NCI-H2107 (cell line): Measurements from ENCODE around the gene OR8K5.
"Not testable (repeated sequence)": the region's sequence is repeated elsewhere in the genome, so short reads cannot be mapped to it uniquely, and the experiment has no call there.

Source experiments
- DNase-seq: peaks from one replicate; lab custom pipeline; 2025; lab: John Stamatoyannopoulos, UW

Gene OR8K5

GRCh38 chr11:56160217-56160616 lies at the start of gene OR8K5:
Gene OR8K5, minus strand, starts transcription at chr11:56160317. Its CDS starts 0 bp downstream, at chr11:56160317.
- DNase-seq: no peak

GRCh38 chr11:56207790-56208189 lies 47.7 kb upstream of the OR8K5 start:
- DNase-seq: no peak

GRCh38 chr11:56197367-56197766 lies 37.2 kb upstream of the OR8K5 start:
- no peak for DNase-seq

GRCh38 chr11:56196705-56197104 lies 36.6 kb upstream of the OR8K5 start:
- DNase-seq: no peak

- DNase-seq: no peak
Observed at GRCh38 chr11:56188602-56189001, 28.5 kb upstream of the OR8K5 start.

GRCh38 chr11:56183459-56183858 lies 23.3 kb upstream of the OR8K5 start:
- no peak for DNase-seq

- no peak for DNase-seq
Observed at GRCh38 chr11:56176318-56176717, 16.2 kb upstream of the OR8K5 start, which contains the start of gene OR5J2. Gene OR5J2, plus strand, starts transcription at chr11:56176618. Its CDS starts 0 bp downstream, at chr11:56176618.

GRCh38 chr11:56172256-56172830 lies 12.2 kb upstream of the OR8K5 start:
- DNase-seq: no peak

GRCh38 chr11:56163804-56164203 lies 3.7 kb upstream of the OR8K5 start:
- no peak for DNase-seq

GRCh38 chr11:56152333-56152732 lies 7.8 kb downstream of the OR8K5 start:
- no peak for DNase-seq

- DNase-seq: no peak
Observed at GRCh38 chr11:56151376-56151775, 8.7 kb downstream of the OR8K5 start.

GRCh38 chr11:56143681-56144080 lies 16.4 kb downstream of the OR8K5 start:
- not testable (repeated sequence) for DNase-seq

- DNase-seq: no peak
Observed at GRCh38 chr11:56140151-56140661, 19.9 kb downstream of the OR8K5 start, which contains the start of gene OR8J3. Gene OR8J3, minus strand, starts transcription at chr11:56140201. Its CDS starts 2,483 bp downstream, at chr11:56137718.

GRCh38 chr11:56122073-56122472 lies 38.0 kb downstream of the OR8K5 start, which contains the start of gene OR8H3:
Gene OR8H3, plus strand, starts transcription at chr11:56122373. Its CDS starts 0 bp downstream, at chr11:56122373.
- DNase-seq: no peak
